ENCODE data around the gene SLC17A4.
"Not testable (repeated sequence)": the region's sequence is repeated elsewhere in the genome, so short reads cannot be mapped to it uniquely, and the experiment has no call there.

The SLC17A4 gene

DNA sequence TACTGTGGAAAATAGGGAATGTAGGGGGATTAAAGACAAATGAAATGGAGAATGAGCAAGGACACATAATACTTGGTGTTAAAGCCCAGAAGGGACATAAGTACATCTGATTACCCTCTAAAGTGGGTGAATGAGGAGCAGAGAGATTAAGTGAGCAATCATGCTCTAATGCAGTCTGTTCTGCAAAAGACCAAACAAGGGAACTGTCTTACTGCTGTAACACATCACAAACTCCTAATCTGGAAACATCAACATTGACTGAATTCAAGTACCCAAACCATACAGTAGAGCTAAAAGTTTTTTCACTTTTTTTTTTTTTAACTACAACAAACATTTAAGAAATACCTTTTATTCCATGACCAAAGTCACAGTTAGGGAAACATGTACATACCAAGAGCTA lies 19.3 kb upstream of the SLC17A4 start:
- TF ChIP-seq, protein P1, sequence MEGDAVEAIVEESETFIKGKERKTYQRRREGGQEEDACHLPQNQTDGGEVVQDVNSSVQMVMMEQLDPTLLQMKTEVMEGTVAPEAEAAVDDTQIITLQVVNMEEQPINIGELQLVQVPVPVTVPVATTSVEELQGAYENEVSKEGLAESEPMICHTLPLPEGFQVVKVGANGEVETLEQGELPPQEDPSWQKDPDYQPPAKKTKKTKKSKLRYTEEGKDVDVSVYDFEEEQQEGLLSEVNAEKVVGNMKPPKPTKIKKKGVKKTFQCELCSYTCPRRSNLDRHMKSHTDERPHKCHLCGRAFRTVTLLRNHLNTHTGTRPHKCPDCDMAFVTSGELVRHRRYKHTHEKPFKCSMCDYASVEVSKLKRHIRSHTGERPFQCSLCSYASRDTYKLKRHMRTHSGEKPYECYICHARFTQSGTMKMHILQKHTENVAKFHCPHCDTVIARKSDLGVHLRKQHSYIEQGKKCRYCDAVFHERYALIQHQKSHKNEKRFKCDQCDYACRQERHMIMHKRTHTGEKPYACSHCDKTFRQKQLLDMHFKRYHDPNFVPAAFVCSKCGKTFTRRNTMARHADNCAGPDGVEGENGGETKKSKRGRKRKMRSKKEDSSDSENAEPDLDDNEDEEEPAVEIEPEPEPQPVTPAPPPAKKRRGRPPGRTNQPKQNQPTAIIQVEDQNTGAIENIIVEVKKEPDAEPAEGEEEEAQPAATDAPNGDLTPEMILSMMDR (IDR thresholded peaks at IDR 0.05; ENCODE audit: low read depth, low read length): no peak
- DNase-seq (ENCODE audit: extremely low read depth, low read depth): no peak

DNA sequence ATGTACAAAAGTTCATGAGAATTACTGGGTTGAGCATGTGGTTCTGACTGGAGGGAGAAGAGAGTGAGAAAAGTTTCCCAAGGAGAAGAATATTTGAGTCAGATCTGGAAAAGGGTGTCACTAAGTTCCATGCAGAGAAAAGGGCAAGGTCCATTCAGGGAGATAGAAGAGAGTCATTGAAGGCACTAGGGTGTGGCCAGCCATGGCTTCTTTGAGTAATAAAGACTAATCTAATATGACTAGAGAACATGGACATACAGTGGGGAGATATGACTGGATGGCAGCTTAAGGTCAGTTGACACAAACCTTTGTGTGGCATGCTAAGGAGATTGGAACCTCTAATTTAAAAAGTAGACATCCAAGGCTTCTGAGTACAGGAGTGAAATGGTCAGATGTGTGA lies 10.7 kb upstream of the SLC17A4 start:
- TF ChIP-seq, protein P1 (IDR thresholded peaks at IDR 0.05; ENCODE audit: low read depth, low read length): no peak
- no peak for DNase-seq (ENCODE audit: extremely low read depth, low read depth)

DNA sequence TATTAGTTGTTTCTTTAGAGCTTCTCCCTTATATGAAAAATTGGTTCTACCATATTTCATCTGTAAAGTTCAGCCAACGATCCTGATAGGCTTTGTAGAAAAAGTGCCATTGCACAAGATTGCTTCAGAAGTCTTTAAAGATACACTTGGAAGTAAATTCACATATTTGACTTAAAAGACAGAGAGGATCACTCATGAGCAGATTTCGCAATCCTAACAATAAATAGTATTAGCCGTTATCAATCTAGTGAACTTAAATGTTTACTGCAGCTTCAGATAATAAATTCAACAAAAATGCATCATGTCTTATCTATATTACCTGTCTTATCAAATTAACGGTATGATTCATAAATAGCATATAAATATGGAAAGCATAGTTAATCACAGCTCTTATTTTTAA lies 8.7 kb upstream of the SLC17A4 start:
- TF ChIP-seq, protein P1 (IDR thresholded peaks at IDR 0.05; ENCODE audit: low read depth, low read length): no peak
- DNase-seq (ENCODE audit: extremely low read depth, low read depth): no peak

DNA sequence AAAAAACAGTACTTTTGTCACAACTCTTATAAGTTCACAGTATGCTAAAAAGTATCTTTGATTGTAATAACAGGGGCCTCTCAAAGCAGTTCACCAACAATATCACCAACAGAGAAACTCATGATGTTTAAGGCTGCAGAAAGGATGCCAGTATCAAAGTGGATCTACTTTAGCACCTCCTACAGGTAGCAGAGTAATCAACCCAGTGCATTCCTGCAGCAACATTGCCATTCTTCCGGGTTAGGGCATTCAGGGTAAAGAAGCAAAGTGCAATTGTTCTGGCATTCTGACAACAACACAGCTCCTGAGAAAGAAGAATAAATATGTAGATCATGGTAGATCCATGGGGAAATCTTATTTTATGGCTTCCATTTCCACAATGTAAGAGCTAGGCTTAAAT lies 7.6 kb upstream of the SLC17A4 start:
- no peak for DNase-seq (ENCODE audit: extremely low read depth, low read depth)

DNA sequence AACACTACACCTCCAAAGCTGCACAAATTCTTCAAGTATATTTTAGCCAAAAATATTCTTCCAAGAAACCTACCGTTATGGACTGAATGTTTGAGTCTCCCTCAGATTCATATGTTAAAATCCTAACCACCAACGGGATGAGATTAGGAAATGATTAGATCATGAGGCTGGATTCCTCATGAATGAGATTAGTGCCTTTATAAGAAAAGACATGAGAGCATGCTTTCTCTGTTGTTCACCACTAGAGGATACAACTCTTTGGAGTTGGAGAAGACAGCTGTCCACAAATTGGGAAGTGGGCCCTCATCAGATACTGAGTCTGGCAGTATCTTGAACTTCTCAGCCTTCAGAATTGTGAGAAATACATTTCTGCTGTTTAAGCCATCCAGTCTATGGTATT lies 7.1 kb upstream of the SLC17A4 start:
- no peak for DNase-seq (ENCODE audit: extremely low read depth, low read depth)
- TF ChIP-seq, protein P1 (IDR thresholded peaks at IDR 0.05; ENCODE audit: low read depth, low read length): no peak

More for the DNA sequence above, 7.6 kb upstream of the SLC17A4 start:
- TF ChIP-seq, protein P1 (IDR thresholded peaks at IDR 0.05; ENCODE audit: low read depth, low read length): no peak

DNA sequence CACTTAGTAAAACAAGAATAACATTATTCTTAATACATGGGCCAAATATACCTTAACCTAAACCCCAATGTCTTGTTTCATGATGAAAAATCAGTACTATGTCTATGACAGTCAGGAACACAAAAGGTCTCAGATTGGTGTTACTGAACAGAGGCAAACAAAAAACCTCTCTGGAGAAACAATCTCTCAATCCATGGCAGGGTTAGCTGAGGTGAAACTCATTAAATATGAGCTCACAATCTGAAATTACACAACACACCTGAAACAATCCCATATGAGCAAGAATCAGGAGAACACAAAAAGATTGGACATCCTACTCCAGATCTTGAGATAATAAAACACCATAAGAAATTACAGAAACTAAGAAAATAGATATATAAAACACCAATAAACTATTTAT lies 6.5 kb upstream of the SLC17A4 start:
- TF ChIP-seq, protein P1 (IDR thresholded peaks at IDR 0.05; ENCODE audit: low read depth, low read length): no peak
- DNase-seq (ENCODE audit: extremely low read depth, low read depth): no peak

DNA sequence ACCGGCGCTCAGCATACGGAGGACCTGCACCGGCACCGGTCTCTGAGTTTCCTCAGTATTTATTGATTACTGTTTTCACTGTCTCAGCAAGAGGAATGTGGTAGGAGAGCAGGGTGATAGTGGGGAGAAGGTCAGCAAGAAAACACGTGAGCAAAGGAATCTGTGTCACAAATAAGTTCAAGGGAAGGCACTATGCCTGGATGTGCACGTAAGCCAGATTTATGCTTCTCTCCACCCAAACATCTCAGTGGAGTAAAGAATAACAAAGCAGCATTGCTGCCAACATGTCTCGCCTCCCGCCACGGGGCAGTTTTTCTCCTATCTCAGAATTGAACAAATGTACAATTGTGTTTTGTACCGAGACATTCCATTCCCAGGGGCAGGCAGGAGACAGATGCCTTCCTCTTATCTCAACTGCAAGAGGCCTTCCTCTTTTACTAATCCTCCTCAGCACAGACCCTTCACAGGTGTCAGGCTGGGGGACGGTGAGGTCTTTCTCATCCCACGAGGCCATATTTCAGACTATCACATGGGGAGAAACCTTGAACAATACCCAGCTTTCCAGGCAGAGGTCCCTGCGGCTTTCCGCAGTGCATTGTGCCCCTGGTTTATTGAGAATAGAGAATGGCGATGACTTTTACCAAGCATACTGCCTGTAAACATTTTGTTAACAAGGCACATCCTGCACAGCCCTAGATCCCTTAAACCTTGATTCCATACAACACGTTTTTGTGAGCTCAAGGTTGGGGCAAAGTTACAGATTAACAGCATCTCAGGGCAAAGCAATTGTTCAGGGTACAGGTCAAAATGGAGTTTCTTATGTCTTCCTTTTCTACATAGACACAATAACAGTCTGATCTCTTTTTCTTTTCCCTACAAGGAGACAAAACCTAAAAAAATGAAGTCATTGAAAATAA lies 5.7 kb upstream of the SLC17A4 start:
- not testable (repeated sequence) for DNase-seq (ENCODE audit: extremely low read depth, low read depth)

DNA sequence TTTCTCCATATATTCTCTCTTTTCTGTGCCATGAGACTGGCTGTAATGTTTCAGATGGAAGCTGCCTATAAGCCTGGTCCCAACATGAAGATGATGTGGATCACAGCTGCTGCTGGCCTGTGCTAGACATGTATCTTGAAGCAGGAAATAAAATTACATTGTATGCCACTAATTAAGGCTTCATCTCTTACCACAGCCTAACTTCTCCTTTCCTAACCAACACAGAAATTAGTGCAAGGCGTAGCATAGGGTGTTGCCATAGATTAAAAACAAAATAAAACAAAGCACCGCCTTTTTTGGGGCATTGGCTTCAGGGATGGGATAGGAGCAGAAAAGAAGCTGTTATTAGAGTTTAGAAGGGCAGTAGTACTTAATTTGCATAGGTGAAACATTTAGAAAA lies 4.7 kb upstream of the SLC17A4 start:
- TF ChIP-seq, protein P1 (IDR thresholded peaks at IDR 0.05; ENCODE audit: low read depth, low read length): no peak
- DNase-seq (ENCODE audit: extremely low read depth, low read depth): no peak
